Stimulated activated CD8-positive, alpha-beta memory T cell treated with anti-CD3 and anti-CD28 coated beads, Interleukin-2, amount 100 ng/mL, for 1 hour (primary cell): Measurements from ENCODE around the gene TM4SF1.
"Not testable (repeated sequence)": the region's sequence is repeated elsewhere in the genome, so short reads cannot be mapped to it uniquely, and the experiment has no call there.

ENCODE experiments used
- DNase-seq, 2 donors: peaks; one replicate each; pipeline ENCODE4 v3.0.0-alpha.2; 2020; ENCODE audit warnings: low read depth in 2 of 2

Gene TM4SF1

DNA sequence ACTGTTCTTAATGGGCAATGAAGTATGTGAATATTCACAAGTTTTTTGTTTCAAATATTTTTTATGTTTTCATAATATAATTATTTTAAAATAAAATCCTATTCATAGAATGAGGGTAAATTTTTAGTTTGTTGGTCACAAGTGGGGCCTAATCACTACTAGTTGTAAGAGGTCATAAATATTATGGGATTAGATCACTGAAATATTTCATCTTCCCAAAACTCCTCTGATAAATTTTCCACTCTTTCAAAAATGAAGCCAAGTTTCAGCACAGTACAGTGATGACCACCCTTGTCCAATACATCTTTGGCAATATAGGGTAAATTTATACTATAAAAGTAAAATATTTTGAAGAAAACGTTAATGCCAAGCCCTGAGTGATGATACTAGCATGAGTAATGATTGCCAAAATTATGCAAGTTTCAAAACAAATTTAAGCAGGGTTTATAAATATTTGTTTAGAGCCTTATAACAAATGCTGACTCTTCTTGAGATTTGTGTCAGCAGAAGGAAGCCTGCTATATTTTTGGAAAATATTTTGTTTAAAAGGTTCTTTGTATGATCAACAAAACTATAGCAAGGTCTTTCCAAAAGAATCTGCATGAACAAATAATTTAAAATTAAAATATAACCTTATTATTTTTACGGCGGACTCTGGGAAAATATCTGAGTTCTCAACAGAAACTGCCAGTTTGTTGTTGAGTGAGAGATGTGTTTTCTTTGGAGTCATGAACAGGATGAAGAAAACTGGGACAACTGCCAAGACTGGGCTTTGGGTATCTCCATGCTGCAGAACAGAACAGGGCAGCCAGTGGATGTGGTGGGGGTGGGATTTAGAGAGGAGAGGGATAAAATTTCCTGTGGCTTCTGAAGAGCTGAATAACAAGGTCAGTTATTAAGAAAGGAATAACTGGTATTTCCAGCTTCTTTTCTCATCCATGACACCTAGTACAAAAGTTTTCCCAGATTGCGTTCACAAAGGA lies 17.9 kb upstream of the TM4SF1 start:
- no peak for DNase-seq

DNA sequence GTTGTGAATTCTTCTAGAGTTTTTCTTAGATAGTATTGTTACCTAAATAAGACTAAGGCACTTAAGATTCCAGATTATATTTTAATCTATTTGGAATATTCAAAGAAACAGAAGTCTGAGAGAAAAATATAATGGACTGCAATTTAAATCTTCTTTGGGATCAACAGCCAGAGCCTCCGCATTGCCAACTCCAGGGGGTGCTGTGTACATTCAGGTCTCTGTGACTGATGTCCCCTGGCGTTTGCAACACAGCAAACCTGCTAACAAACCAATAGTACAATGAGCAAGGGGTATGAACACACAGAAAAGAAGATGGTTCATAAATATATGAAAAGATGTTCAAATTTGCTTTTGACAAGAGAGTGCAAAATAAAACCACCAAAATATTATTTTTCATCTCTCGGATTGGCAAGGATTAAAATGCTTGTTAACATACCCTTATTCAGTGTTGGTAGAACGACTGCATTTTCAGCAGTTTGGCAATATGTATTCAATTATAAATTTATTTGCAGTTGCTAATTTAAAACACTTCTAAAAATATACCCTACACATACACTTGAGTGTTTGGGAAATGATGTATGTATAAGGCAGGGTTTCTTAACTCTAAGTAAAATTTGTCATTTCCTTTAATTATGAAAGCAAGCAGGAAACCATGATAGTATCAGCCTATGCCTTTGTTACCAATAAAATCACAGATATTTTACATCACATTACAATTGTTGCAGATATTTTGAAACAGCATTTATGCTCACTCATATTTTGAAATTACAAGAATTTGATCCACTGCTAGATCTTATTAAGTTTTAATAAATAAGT lies 16.1 kb upstream of the TM4SF1 start:
- no peak for DNase-seq

DNA sequence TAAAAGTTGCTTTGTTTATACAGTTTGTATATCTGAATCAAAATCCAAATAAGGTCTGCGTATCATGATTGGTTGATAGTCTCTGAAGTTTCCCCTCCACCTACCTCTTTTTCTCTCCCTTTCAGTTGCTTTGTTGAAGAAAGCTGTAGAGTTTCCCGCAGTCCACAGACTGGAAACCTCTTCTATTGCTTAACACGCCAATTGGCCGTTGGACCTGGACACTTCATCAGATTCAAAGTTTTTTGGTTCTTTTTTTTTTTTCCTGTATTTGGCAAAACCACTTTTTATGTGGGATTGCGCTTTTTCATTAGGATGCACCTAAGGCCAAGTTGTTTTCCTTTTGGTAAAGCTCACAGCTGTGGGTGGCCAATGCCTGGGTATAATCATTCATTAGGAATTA lies 14.5 kb upstream of the TM4SF1 start:
- no peak for DNase-seq

DNA sequence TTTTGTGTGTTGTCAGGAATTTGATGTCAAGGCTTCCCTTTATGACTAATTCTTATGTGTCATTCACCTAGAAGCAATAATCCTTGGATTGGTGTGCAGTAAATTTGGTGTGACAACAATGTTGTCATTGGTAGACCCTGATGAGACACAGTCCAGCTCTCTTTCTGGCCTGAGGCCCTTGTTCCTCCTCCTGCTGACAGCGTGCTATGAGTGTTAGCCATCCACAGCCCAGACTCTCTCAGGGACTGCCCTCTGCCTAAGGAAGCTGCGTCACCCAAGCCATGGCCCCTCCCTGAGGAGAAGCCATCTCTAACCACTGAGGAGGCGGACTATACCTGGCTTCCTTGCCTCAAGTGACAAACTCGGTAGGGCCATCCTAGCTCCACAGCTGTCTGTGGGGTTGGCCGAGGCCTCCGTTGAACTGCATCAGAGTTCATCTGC lies 13.3 kb upstream of the TM4SF1 start:
- DNase-seq: no peak

DNA sequence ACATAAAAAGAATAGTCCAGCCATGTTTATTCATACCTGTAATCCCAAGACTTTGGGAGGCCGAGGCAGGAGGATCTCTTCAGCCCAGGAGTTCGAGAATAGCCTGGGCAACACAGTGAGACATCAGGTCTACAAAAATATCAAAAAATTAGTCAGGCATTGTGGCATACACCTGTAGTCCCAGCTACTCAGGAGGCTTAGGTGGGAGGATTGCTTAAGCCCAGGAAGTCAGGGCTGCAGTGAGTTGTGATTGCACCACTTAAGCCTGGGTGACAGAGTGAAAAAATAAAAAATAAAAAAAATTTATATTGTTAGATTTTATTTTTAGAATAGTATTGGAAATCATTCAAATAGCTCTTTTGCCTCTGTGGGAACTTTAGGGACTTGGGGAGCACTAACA lies 12.8 kb upstream of the TM4SF1 start:
- DNase-seq: no peak

DNA sequence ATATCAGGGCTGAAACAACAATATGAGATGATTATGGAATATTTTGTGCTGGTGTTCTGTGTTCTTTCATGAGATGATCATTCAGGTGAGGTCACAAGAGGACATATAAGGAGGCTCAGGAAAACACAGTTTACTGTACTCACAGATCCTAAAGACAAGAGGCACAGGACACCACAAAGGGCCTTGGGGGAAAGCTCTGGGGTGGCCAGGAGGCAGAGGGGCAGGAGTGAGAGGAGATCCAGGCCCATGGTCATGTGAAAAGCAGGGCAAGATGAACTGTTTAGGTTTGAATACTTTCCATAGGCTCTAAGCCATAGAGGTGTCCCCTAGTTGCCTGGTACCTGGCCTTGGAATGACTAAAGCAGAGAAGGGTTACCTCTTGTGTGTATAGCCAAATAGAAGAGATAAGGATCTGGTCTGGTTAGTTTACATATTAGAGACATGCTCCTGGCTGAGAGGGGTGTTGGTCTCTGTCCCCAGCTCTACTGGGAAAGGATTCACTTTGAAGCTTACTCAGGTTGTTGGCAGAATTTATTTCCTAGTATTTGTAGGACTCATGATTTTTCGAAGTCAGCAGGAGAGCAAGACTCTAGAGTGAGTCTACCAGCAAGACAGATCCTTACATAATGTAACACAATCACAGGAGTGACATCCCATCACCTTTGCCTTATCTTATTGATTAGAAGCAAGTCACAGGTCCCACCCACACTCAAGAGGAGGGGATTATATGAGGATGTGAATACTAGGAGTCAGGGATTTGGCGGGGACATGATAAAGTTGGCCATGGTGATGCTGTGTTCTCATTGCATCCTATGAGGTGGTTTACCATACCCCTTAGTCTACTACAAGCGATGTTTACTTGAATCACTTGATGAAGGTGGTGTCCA lies 11.3 kb upstream of the TM4SF1 start:
- DNase-seq: no peak

DNA sequence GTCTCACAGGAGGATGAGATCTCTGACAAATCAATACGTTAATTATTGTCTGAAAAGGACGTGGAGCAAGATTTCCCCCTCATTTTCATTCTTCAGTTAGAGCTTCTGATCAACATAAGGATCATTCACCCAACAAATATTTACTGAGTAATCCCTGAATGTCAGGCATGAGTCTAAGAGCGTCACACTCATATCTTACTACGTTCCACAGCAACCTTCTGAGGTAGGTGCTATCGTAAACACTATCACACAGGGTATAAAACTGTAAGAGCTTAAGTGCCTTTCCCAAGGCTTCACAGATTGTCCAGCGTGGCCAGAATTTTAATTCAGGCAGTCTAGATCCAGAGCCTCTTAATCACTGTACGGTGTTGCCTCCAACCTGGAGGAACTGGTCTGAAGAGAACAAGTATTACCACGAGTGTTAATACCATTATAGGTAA lies 10.6 kb upstream of the TM4SF1 start:
- no peak for DNase-seq

DNA sequence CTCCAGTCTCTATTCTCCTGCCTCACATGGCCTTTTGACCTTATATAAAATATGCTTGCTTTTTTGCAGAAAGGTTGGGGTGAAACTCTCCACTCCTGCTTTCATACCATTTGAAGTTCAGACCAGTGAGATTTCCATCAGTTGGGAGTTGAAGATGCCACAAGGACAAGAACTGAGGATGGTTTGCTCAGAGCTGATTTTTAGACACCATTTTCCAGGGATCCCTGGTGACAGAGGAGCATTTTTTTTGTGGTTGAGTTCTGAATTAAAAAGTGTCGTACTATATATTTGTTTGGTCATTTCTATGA lies 8.8 kb upstream of the TM4SF1 start:
- no peak for DNase-seq

DNA sequence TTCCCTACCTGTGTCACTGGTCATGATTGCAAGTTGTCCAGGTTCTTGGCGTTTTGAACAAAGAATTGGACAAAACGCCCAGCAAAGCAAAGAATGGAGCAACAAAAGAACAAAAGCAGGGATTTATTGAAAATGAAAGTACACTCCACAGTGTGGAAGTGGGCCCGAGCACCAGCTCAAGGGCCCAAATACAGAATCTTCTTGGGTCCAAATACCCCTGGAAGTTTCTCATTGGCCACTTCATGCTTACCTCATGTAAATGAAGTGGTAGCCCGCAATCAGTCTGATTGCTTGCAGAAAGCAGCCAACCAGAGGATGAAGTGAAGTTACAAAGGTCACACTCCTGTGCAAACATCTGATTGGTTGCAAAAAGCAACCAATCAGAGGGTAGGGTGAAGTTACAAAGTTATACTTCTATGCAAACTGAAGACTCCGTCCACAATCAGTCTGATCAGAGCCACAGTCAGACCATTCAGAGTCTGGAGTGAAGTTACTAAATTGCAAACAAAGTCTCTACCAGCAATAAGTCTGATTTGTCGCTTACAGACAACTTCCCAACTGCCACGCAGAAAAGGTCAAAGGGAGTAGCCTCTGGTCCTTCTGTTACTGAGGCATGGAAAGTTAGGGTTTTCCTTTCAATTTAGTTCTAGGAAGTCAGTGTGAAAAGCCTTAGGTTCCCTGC lies 8.3 kb upstream of the TM4SF1 start:
- DNase-seq: no peak

DNA sequence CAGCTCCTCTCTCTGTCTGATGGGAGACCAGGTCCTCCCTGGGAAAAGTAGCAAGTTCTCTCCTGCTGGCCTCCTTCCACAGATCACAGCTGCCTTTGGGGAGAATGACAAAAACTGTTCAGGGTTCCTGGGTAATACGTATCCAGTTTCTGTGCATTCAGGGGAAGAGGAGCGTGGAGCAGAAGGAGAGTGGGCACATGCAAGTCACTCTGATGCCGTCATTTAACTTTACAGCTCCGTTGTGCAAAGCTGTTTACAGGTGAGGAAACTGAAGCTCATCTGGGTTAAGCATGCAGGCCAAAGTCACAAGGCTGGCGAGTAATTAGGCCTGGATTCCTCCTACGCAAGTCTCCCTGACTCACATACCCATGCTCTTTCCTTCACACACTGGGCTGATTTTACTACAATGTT lies 7.5 kb upstream of the TM4SF1 start:
- DNase-seq: no peak

DNA sequence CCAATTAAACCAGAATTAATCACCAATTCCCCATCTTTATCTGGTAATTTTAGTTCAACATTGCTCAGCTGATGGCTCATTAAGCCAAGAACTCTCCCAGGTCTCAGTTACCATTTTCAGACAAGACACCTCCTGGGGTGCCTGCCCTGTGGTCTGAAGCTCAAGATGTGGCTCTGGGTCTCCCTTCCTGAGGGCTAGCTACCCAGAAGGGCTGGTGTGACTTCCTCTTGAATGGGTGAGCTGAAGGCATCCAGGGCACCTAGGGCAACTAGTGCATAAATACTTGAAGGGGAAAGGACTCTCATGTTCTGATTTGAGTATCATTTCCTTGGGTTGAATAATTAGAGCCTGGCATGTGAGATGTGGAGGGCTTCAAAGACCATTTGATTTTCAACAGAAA lies 6.7 kb upstream of the TM4SF1 start:
- no peak for DNase-seq

DNA sequence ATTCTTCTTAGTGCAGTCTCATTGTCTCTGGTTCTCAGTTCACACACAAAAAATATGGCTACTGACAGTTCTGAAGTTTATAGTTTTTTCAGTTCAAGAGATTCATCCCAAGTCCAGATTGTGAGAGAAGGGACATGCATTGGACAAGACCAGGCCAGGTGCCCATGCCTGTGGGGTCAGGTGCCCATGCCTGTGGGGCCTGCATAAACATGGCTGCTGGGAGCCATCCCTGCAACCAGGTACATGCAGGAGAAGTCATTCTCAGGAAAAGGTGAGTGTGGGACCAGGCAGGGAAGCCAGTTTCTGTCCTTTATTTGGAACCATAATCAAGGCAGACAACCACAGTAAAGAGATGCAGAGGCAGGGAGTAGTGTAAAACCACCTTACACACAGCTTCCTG lies 6.3 kb upstream of the TM4SF1 start:
- DNase-seq: no peak

DNA sequence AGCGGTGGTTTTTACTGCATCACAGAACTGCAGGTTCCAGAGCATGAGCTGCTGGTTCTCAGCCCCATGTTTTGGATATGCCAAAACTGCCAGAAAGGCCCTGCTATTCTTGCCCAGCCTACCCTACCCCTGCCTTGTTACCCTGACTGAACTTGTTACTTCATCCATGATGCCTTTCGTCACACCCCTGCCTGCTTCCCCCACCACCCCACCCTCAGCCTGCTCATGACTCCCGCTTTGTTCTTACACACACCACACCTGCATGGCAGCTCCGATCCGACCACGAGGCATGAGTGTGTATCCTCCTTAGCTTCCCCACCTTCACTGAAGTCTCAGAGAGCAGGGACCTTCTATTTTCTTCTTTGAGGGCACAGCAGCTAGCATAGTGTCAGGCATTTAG lies 5.1 kb upstream of the TM4SF1 start:
- no peak for DNase-seq

DNA sequence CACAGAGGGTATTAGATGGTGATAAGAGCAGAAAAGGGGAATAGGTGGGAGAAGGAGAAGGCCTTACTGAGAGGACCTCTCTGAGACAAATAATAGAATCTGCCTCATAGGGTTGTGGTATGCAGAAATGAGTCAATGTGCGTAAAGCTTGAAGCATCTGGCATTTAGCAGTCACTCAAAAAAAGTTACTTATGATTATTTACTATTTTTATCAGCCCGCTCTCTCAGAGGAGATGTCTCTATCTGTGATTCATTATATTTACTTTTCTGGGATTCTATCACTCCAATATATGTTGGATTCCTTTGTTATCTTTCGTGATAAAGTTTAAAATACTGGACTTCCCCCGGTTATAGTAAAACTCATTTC lies 4.6 kb upstream of the TM4SF1 start:
- no peak for DNase-seq

DNA sequence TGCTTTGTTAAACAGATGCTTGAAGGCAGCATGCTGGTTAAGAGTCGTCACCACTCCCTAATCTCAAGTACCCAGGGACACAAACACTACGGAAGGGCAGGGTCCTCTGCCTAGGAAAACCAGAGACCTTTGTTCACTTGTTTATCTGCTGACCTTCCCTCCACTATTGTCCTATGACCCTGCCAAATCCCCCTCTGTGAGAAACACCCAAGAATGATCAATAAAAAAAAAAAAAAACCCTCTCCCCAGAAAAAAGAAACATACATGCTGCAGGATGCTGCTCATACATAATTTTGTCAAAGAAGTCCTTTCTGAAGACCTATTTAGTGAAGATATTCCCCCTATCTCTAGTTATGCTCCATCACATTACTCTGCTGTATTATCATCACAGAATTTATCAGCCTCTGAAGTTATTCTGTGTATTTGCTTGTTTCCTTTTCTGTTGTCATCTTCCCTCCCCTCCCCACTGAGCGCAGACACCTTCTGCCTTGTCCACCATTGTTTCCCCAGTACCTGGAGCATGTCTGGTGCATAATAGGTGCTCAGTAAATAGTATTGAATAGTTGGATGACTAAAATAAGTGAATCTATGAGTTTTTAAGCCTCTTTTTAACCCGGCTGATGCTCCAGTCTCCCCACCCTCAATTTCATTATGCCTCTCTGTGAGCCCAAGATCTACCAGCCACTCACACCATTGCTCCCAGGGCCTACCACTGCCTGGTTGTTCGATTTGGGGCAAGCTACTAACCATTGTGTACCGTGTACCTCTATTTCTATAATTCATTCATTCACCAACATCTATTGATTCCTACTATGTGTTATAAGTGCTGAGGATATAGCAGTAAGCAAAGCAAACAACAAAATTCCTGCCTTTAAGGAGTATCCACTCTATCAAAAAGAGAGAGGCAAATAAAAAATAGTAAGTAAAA lies 4.0 kb upstream of the TM4SF1 start:
- no peak for DNase-seq

DNA sequence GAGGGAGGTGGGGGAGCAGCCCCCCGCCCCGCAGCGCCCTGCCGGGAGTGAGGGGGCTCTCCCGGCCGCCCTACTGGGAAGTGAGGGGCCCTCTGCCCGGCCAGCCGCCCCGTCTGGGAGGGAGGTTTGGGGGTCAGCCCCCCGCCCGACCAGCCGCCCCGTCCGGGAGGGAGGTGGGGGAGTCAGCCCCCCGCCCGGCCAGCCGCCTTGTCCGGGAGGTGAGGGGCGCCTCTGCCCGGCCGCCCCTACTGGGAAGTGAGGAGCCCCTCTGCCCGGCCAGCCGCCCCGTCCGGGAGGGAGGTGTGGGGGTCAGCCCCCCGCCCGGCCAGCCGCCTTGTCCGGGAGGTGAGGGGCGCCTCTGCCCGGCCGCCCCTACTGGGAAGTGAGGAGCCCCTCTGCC lies 2.8 kb upstream of the TM4SF1 start:
- not testable (repeated sequence) for DNase-seq

DNA sequence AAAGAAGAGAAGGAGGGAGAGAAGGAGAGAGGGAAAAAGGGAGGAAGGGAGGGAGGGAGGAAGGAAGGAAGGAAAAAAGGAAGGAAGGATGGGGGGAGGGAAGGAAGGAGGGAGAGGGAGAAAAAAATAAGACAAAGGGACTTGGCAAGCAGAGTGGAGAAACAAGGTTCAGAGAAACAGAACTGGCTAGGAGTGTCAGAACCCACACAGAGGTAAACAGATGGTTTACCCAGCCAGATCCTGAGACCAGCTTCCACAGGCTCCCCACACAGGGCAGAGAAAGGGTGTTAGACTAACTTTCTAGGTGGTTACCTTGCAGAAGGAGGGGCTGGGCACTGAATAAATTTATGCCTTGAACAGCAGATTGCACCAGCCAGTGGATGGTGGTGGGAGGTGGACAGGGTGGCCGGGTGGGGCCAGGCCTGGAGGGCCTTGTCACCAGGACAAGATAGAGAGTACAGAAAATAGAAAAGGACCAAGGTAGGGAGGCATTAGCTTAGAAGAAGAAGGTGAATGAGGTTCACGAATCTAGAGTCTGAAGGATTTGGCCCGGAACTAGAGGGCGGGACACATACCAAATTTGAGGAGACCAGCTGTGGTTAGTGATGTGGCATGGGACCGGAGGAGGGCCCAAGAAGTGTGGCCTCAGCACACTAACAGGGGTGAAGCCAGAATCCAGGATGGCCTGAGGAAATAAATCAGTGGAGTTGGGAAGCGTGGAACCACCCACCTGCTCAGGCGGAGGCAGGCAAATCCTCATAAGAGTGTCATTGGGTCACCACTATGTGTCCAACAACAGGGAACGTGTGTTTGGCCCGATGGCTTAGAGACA lies 1.2 kb upstream of the TM4SF1 start:
- no peak for DNase-seq

DNA sequence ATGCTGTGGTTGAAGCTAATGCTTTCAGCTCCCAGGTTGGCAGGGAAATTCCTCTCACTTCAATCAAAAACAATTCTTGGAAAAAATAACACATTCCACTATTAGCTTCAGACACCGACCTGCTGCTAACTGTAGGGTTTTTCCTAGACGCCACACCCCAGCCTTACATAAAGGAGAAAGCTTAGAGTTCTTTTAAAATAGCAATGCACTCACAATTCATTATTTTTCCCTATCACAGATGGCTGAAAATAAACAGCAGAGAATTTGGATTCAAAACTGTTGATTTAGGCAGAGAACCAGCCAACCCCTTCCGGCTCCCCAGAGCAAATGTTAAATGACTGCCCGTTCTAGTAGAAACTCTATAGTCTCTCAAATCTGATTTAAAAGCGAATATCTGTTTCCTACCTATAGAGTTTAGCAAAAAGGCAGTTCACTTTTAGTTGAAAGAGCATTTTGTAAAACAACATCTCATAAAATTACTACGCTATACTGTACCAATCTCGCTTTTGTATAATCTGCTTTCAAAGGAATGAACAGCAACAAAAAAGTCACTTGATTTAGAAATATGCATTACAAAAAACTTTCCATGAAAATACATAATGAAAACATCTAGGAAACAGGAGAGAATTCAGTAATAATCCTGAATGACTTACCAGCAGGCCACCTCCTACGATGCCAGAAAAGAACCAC lies 586 bp downstream of the TM4SF1 start:
- no peak for DNase-seq
